ENCODE results near the gene CRIP2. TPM values are rescaled to one million over a fixed set of nuclear protein-coding genes. Genes with fewer than 3 reads are reported as not detected.

CRIP2 gene
- total and polyA plus RNA-seq, 2 of the 13 experiments (the other 11 are each of a cell fraction or from before 2014, with no cell fraction given) = 31.6 to 37.9 TPM

DNA sequence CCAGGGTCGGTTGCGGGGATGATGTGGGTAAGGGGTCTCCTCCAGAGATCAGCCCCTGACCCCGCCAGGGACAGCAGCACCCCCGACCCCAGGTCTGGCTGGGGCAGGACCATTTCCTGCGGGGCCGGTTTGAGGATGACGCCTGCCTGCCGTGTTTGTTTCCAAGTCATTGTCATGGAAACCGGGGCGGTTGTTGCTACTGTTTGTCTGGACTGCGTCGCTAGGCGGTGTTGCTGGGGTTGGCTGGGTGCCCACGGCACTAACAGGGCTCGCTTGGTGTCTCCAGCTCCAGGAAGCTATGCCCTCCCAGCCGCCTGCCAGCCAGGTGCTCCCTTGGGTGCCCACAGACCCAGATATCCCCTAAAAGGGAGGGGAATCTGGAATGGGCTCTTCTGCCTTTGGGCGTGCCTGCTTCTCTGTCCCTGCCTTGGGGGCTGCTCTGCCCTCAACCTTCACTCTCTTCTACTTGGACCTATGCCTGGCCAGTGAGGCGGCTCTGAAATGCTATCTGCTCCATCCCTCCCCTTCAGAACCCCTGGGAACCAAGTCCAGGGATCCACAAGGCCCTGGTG, 7.4 kb downstream of the CRIP2 start (continued):
- TF ChIP-seq, protein P1, sequence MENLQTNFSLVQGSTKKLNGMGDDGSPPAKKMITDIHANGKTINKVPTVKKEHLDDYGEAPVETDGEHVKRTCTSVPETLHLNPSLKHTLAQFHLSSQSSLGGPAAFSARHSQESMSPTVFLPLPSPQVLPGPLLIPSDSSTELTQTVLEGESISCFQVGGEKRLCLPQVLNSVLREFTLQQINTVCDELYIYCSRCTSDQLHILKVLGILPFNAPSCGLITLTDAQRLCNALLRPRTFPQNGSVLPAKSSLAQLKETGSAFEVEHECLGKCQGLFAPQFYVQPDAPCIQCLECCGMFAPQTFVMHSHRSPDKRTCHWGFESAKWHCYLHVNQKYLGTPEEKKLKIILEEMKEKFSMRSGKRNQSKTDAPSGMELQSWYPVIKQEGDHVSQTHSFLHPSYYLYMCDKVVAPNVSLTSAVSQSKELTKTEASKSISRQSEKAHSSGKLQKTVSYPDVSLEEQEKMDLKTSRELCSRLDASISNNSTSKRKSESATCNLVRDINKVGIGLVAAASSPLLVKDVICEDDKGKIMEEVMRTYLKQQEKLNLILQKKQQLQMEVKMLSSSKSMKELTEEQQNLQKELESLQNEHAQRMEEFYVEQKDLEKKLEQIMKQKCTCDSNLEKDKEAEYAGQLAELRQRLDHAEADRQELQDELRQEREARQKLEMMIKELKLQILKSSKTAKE (CRISPR knock-in tag; IDR thresholded peaks at IDR 0.05; ENCODE audit: borderline replicate concordance) = no peak
- TF ChIP-seq RFX1 (IDR thresholded peaks at IDR 0.05) = peak; percentile 94
- TF ChIP-seq, protein P2, sequence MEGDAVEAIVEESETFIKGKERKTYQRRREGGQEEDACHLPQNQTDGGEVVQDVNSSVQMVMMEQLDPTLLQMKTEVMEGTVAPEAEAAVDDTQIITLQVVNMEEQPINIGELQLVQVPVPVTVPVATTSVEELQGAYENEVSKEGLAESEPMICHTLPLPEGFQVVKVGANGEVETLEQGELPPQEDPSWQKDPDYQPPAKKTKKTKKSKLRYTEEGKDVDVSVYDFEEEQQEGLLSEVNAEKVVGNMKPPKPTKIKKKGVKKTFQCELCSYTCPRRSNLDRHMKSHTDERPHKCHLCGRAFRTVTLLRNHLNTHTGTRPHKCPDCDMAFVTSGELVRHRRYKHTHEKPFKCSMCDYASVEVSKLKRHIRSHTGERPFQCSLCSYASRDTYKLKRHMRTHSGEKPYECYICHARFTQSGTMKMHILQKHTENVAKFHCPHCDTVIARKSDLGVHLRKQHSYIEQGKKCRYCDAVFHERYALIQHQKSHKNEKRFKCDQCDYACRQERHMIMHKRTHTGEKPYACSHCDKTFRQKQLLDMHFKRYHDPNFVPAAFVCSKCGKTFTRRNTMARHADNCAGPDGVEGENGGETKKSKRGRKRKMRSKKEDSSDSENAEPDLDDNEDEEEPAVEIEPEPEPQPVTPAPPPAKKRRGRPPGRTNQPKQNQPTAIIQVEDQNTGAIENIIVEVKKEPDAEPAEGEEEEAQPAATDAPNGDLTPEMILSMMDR (CRISPR knock-in tag; IDR thresholded peaks at IDR 0.05) = peak; percentile 70
- no peak for TF ChIP-seq ZNF230 (CRISPR knock-in tag; IDR thresholded peaks at IDR 0.05)
- no peak for TF ChIP-seq RCOR2 (CRISPR knock-in tag; IDR thresholded peaks at IDR 0.05)
- TF ChIP-seq, protein P3, sequence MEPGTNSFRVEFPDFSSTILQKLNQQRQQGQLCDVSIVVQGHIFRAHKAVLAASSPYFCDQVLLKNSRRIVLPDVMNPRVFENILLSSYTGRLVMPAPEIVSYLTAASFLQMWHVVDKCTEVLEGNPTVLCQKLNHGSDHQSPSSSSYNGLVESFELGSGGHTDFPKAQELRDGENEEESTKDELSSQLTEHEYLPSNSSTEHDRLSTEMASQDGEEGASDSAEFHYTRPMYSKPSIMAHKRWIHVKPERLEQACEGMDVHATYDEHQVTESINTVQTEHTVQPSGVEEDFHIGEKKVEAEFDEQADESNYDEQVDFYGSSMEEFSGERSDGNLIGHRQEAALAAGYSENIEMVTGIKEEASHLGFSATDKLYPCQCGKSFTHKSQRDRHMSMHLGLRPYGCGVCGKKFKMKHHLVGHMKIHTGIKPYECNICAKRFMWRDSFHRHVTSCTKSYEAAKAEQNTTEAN (CRISPR knock-in tag; conservative IDR thresholded peaks at IDR 0.05) = no peak
- TF ChIP-seq SRSF1 (optimal IDR thresholded peaks at IDR 0.05; ENCODE audit: low read depth, low read length) = no peak
- TF ChIP-seq ZNF83 (CRISPR knock-in tag; IDR thresholded peaks at IDR 0.05; ENCODE audit: borderline replicate concordance) = no peak
- TF ChIP-seq ONECUT2 (CRISPR knock-in tag; IDR thresholded peaks at IDR 0.05) = no peak
- no peak for TF ChIP-seq SAFB2 (CRISPR knock-in tag; IDR thresholded peaks at IDR 0.05; ENCODE audit: borderline replicate concordance, low read depth)
- no peak for TF ChIP-seq ZNF773 (CRISPR knock-in tag; IDR thresholded peaks at IDR 0.05; ENCODE audit: borderline replicate concordance)
- TF ChIP-seq, protein P4, sequence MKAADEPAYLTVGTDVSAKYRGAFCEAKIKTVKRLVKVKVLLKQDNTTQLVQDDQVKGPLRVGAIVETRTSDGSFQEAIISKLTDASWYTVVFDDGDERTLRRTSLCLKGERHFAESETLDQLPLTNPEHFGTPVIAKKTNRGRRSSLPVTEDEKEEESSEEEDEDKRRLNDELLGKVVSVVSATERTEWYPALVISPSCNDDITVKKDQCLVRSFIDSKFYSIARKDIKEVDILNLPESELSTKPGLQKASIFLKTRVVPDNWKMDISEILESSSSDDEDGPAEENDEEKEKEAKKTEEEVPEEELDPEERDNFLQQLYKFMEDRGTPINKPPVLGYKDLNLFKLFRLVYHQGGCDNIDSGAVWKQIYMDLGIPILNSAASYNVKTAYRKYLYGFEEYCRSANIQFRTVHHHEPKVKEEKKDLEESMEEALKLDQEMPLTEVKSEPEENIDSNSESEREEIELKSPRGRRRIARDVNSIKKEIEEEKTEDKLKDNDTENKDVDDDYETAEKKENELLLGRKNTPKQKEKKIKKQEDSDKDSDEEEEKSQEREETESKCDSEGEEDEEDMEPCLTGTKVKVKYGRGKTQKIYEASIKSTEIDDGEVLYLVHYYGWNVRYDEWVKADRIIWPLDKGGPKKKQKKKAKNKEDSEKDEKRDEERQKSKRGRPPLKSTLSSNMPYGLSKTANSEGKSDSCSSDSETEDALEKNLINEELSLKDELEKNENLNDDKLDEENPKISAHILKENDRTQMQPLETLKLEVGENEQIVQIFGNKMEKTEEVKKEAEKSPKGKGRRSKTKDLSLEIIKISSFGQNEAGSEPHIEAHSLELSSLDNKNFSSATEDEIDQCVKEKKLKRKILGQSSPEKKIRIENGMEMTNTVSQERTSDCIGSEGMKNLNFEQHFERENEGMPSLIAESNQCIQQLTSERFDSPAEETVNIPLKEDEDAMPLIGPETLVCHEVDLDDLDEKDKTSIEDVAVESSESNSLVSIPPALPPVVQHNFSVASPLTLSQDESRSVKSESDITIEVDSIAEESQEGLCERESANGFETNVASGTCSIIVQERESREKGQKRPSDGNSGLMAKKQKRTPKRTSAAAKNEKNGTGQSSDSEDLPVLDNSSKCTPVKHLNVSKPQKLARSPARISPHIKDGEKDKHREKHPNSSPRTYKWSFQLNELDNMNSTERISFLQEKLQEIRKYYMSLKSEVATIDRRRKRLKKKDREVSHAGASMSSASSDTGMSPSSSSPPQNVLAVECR (CRISPR knock-in tag; IDR thresholded peaks at IDR 0.05; ENCODE audit: borderline replicate concordance) = peak; percentile 56; the same call in 1 of the 2 replicates
- TF ChIP-seq KDM1A (CRISPR knock-in tag; IDR thresholded peaks at IDR 0.05) = no peak
- no peak for TF ChIP-seq TSC22D2 (CRISPR knock-in tag; IDR thresholded peaks at IDR 0.05; ENCODE audit: borderline replicate concordance)
- no peak for TF ChIP-seq ZNF790 (CRISPR knock-in tag; IDR thresholded peaks at IDR 0.05; ENCODE audit: borderline replicate concordance)
- no peak for TF ChIP-seq NFYB (CRISPR knock-in tag; IDR thresholded peaks at IDR 0.05)
- no peak for TF ChIP-seq AGO1 (IDR thresholded peaks at IDR 0.05; ENCODE audit: low read depth, low read length, poor library complexity, severe bottlenecking)
- peak; percentile 55; the same call in 1 of the 2 replicates for TF ChIP-seq KDM2A (CRISPR knock-in tag; IDR thresholded peaks at IDR 0.05; ENCODE audit: borderline replicate concordance, low read depth)
- 0 out of 2 replicates have a peak, but pooled peaks have one; percentile 23 for TF ChIP-seq MXD4 (CRISPR knock-in tag; IDR thresholded peaks at IDR 0.05)
- TF ChIP-seq TBX3 (IDR thresholded peaks at IDR 0.05; ENCODE audit: borderline replicate concordance) = no peak

Measured in HepG2 (cell line).